ENCODE results near the gene SDCCAG8. TPM values are rescaled to one million over a fixed set of nuclear protein-coding genes. Genes with fewer than 3 reads are reported as not detected.

The SDCCAG8 gene
- total RNA-seq, 1 experiment from 2014 or later, result 10.0 TPM

DNA sequence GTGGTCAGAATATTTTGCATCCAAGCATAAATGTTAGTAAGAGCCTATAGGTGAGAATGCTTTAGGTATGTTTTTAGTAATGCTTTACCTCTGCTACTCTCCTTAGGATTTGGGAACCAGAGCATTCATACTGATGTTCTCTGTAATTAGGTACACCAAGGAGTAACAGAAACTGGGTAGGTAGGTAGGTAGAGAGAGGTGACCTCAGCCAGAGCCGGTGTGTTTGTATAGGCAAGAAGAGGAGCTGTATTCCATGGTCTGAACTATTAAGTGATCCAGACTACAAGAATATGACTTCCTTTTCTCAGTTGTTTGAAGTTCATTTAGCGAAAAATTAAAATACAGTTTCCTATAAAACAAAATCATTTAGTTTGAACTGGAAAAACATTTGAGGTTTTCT lies 108.5 kb downstream of the SDCCAG8 start:
- no peaks in the 10 kb centered on the region for H3K4me1 ChIP-seq (ENCODE audit: insufficient read depth, low read length)
- no CpG with 5 or more reads among the region's 2 CpGs for WGBS (ENCODE audit: extremely low coverage, insufficient read length, low lambda C conversion rate)
- H3K4me1 Mint-ChIP-seq, result no peaks in the 10 kb centered on the region
- no peak overlapping the region for H2BK5ac ChIP-seq (ENCODE audit: insufficient read length, low read length)
- H2BK15ac ChIP-seq (ENCODE audit: low read depth, low read length), result no peak overlapping the region
- H2BK120ac ChIP-seq (ENCODE audit: low read depth, low read length, poor library complexity, severe bottlenecking), result no peak overlapping the region
- no peak overlapping the region for H3K27ac Mint-ChIP-seq
- H3K27me3 ChIP-seq (ENCODE audit: insufficient read depth, low read length), result no peaks in the 10 kb centered on the region
- H3K56ac ChIP-seq (ENCODE audit: insufficient read length, low read depth, low read length), result no peak overlapping the region
- H4K8ac ChIP-seq (replicated peaks; ENCODE audit: insufficient read length, low read depth, low read length), result no peak overlapping the region
- no peak overlapping the region for H3K4me3 Mint-ChIP-seq
- H3K14ac ChIP-seq (ENCODE audit: insufficient read depth, low read length), result no peak overlapping the region
- no peak overlapping the region for H3K27ac ChIP-seq (ENCODE audit: insufficient read length, low read depth, low read length)
- H2AFZ ChIP-seq (ENCODE audit: low read length), result no peak overlapping the region
- no peak overlapping the region for H3K18ac ChIP-seq (ENCODE audit: insufficient read length, low read depth, low read length)
- no peak overlapping the region for H3K4me2 ChIP-seq (ENCODE audit: insufficient read depth, insufficient read length, low read length)
- no peaks in the 10 kb centered on the region for H3K36me3 Mint-ChIP-seq (ENCODE audit: insufficient read depth in 1 of 3, low read depth in 3 of 3)
- no peaks in the 10 kb centered on the region for H3K27me3 Mint-ChIP-seq (ENCODE audit: low read depth)
- H4K91ac ChIP-seq (ENCODE audit: insufficient read length, low read depth, low read length), result no peak overlapping the region
- H3K23me2 ChIP-seq (ENCODE audit: insufficient read length, low read depth, low read length, poor library complexity, severe bottlenecking), result no peaks in the 10 kb centered on the region
- no peak for DNase-seq
- no peaks in the 10 kb centered on the region for H4K20me1 ChIP-seq (ENCODE audit: control insufficient read depth, insufficient read depth, insufficient read length)
- H2BK20ac ChIP-seq (ENCODE audit: low read depth, low read length, poor library complexity, severe bottlenecking), result no peak overlapping the region
- H2BK12ac ChIP-seq (ENCODE audit: insufficient read length, low read depth, low read length), result no peak overlapping the region
- no peak overlapping the region for H3K4ac ChIP-seq (ENCODE audit: low read depth, low read length)
- H3K9me3 ChIP-seq (ENCODE audit: control insufficient read depth, low read depth, low read length), result no peaks in the 10 kb centered on the region
- no peak overlapping the region for H2AK5ac ChIP-seq (ENCODE audit: insufficient read length, low read length)
- H3K9me3 Mint-ChIP-seq, result no peaks in the 10 kb centered on the region
- H3K79me1 ChIP-seq (ENCODE audit: insufficient read depth, low read depth, low read length, poor library complexity, severe bottlenecking), result no peaks in the 10 kb centered on the region
- TF ChIP-seq, protein P1, sequence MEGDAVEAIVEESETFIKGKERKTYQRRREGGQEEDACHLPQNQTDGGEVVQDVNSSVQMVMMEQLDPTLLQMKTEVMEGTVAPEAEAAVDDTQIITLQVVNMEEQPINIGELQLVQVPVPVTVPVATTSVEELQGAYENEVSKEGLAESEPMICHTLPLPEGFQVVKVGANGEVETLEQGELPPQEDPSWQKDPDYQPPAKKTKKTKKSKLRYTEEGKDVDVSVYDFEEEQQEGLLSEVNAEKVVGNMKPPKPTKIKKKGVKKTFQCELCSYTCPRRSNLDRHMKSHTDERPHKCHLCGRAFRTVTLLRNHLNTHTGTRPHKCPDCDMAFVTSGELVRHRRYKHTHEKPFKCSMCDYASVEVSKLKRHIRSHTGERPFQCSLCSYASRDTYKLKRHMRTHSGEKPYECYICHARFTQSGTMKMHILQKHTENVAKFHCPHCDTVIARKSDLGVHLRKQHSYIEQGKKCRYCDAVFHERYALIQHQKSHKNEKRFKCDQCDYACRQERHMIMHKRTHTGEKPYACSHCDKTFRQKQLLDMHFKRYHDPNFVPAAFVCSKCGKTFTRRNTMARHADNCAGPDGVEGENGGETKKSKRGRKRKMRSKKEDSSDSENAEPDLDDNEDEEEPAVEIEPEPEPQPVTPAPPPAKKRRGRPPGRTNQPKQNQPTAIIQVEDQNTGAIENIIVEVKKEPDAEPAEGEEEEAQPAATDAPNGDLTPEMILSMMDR (conservative IDR thresholded peaks at IDR 0.05), result no peak
- no peak overlapping the region for H4K5ac ChIP-seq (ENCODE audit: insufficient read length, low read depth, low read length)
- H3T11ph ChIP-seq (ENCODE audit: low read length), result no peak overlapping the region
- no peak overlapping the region for H3K23ac ChIP-seq (ENCODE audit: insufficient read length, low read depth, low read length)
- H3K9ac ChIP-seq (ENCODE audit: extremely low read depth, insufficient read length, low read length), result no peak overlapping the region
- no peaks in the 10 kb centered on the region for H3K79me2 ChIP-seq (ENCODE audit: insufficient read depth, low read length)
